GM13976 (cell line): Measurements from ENCODE around the gene LSS.

Experiments
- DNase-seq: peaks from one replicate; pipeline ENCODE4 v3.0.0; 2012; ENCODE audit warnings: low spot score
- in situ Hi-C: fragments of 300-500 bp; cut with MboI; formaldehyde crosslinking; loops from one replicate; pipeline ENCODE4 v1.12.0; 2022; ENCODE audit warnings: low sequenced_read_pairs, mixed read lengths, inconsistent platforms; ENCODE audit not compliant: unreplicated experiment
- TF ChIP-seq, protein P1 (sequence below): IDR thresholded peaks from 2 replicates; pipeline ENCODE4 v1.5.1; 2012; ENCODE audit warnings: borderline replicate concordance, mild to moderate bottlenecking; ENCODE audit not compliant: insufficient read depth; ENCODE audit errors: extremely low read depth, missing control alignments, control extremely low read depth

LSS gene

DNA sequence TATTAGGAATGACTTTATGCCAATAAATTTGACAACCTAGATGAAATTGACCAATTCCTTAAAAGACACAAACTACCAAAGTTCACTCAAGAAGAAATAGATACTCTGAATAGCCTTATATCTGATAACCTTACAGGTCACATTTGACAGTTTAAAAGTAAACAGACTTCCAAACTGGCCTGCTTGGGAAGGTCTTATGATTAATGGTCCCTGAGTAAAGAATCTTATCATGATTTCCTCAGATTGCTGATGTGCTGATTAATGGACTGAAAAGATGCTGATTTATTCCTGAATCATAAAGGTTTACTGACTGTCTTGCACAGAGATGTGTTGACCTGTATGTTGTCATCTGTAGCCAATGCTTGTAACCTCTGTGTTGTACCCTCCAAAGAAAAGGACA is 63.5 kb downstream of the LSS start:
- DNase-seq, result no peak
- TF ChIP-seq, protein P1, sequence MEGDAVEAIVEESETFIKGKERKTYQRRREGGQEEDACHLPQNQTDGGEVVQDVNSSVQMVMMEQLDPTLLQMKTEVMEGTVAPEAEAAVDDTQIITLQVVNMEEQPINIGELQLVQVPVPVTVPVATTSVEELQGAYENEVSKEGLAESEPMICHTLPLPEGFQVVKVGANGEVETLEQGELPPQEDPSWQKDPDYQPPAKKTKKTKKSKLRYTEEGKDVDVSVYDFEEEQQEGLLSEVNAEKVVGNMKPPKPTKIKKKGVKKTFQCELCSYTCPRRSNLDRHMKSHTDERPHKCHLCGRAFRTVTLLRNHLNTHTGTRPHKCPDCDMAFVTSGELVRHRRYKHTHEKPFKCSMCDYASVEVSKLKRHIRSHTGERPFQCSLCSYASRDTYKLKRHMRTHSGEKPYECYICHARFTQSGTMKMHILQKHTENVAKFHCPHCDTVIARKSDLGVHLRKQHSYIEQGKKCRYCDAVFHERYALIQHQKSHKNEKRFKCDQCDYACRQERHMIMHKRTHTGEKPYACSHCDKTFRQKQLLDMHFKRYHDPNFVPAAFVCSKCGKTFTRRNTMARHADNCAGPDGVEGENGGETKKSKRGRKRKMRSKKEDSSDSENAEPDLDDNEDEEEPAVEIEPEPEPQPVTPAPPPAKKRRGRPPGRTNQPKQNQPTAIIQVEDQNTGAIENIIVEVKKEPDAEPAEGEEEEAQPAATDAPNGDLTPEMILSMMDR, result no peak
- in situ Hi-C loops, result no loop called here

DNA sequence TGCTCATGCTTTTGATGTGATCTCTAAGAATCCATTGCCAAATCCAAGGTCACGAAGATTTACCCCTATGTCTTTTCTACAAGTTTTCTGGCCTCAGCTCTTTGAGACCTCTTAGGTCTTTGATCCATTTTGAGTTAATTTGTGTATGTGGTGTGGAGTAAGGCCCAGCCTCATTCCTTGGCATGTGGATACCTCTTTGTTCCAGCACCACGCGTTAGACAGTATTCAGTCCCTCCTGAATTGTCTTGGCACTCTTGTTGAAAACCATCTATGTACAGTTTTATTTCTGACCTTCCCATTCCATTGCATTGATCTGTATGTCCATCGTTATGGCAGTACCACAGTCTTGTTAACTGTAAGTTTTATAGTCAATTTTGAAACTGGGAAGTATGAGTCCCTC is 65.2 kb downstream of the LSS start:
- in situ Hi-C loops, result no loop called here
- DNase-seq, result no peak
- TF ChIP-seq, protein P1, result no peak

DNA sequence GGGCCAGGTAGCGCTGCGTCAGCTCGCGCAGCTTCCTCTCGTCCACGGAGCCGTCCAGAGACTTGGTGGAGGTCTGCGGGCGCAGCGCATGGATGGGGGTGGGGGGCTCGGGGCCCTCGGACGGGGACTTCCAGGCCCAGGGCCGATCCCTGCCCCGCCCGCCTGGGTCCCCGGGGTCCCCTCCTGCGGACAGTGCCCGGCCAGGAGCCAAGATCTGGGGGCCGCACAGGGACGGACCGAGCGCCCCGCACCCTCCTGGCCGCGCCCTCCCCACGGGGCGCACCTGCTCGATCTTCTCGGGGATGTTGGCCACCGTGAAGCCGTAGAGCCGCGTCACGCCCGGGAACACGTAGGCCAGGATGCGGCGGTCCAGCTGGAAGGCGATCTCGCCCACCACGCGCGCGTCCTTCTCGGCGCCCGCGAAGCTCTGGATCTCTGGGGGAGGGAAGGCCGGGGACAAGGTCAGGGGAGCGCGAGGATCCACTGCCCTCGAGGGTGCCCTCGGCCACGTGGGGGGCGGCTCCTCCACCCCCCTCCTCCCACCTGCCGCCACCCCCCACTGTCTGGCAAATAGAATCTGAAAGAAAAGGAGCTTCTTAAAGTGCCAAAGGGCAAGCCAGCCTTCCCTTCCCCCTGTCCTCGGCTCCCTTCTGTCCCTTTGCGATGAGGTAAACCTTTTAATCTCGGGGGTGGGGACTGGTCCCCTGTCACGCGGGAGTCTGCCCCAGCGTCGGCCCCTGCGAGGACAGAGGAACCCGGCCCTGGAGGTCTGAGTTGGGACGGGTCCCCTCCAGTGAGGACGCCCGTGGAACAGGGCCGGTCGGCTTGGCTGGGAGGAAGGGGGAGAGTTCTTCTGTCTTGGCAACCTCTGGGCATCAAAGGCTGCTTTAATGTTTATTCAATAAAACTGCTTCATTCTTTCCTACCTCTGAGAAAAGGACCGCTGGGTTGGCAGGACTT is 66.7 kb downstream of the LSS start:
- TF ChIP-seq, protein P1, result no peak
- in situ Hi-C loops, result no loop called here
- DNase-seq, result no peak

DNA sequence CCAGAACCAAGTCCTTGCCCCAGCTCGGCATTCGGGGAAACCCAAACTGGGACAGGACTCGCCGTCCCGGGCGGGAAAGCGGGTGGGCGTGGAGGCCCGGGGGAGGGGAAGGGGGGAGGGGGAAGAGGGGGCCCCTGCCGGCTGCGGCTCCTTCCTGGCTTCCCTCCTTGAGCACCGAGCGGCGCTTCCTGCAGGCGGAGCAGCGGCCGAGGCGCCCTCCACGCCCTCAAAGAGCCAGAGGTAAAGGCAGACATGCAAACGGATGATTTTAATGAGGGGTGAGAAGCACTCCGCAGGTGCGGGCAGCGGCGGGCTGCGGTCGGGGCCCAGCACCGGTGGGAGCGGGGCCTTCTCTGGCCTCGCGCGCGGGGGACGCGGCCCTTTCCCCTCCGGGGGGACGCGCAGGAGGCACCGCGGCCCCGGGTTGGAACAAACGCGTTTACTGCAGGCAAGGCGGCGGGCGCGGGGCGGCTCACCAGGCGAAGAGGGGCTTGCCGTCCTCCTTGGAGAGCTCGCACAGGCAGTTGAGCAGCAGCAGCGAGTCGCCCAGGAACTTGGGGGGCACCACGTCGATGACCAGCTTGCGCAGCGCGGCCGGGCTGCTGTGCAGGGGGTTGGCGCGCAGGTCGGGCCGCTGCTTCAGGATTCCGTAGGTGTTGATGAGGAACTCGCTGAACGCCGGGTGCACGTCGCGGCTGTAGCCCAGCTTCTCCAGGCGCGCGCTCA is 67.5 kb downstream of the LSS start:
- TF ChIP-seq, protein P1, result no peak
- in situ Hi-C loops, result no loop called here
- no peak for DNase-seq

DNA sequence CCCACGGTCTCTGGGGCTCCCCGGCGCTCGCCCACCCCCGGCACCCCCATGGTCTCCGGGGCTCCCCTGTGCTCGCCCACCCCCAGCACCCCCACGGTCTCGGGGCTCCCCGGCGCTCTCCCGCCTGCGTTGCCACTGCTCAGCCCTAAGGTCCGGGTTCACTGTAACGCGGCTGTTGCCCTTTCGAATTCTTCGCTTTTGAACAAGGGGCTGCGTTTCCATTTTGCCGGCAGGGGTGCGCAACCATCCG is 68.0 kb downstream of the LSS start:
- no peak for DNase-seq
- TF ChIP-seq, protein P1, result no peak
- in situ Hi-C loops, result no loop called here

DNA sequence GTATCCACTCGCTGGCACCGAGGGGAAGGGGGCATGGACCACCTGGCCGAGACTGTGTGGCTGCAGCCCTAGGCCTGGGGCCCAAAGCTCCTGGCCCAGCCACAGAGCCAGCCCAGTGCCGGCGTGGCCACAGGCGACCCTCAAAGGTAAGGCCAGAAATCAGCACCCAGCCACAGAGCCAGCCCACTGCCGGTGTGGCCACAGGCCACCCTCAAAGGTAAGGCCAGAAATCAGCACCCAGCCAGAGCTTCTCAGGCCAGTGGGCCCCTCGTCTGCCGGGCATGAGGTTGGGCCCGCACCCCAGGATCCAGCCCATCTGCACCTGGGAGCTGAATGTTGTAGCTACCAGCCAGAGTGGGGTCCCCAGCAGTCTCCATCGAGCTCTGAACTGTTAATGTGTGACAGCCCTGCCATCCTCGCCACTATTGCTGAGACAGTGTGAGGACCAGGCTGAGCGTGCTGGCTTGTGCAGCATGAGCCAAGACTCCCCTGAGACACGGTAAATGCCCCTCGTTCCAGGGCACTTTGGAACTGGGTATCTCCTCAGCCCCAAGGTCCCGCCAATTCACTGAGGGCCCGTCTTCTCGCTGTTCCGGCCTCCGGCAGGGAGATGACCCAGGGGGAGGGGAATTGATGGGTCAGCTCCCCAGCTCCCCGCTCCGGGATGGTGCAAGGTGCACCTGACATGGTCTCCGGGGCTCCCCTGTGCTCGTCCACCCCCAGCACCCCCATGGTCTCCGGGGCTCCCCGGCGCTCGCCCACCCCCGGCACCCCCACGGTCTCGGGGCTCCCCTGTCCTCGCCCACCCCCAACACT is 68.5 kb downstream of the LSS start:
- in situ Hi-C loops, result no loop called here
- TF ChIP-seq, protein P1, result no peak
- no peak for DNase-seq
